GM23248 (cell line): ENCODE measurements around the gene EP400.

ENCODE experiments used
- EZH2 ChIP-seq: fragments of 200-600 bp; sonication (generic); IDR thresholded peaks from 2 replicates; pipeline ENCODE4 v1.6.1; 2018; ENCODE audit warnings: antibody characterized with exemption, mild to moderate bottlenecking; ENCODE audit not compliant: insufficient read depth, poor library complexity, severe bottlenecking
- EZH2phosphoT487 ChIP-seq: fragments of 200-600 bp; sonication (generic); IDR thresholded peaks from 2 replicates; pipeline ENCODE4 v1.6.1; 2018; ENCODE audit warnings: antibody characterized with exemption, moderate library complexity, mild to moderate bottlenecking, low read depth; ENCODE audit not compliant: insufficient read depth

DNA sequence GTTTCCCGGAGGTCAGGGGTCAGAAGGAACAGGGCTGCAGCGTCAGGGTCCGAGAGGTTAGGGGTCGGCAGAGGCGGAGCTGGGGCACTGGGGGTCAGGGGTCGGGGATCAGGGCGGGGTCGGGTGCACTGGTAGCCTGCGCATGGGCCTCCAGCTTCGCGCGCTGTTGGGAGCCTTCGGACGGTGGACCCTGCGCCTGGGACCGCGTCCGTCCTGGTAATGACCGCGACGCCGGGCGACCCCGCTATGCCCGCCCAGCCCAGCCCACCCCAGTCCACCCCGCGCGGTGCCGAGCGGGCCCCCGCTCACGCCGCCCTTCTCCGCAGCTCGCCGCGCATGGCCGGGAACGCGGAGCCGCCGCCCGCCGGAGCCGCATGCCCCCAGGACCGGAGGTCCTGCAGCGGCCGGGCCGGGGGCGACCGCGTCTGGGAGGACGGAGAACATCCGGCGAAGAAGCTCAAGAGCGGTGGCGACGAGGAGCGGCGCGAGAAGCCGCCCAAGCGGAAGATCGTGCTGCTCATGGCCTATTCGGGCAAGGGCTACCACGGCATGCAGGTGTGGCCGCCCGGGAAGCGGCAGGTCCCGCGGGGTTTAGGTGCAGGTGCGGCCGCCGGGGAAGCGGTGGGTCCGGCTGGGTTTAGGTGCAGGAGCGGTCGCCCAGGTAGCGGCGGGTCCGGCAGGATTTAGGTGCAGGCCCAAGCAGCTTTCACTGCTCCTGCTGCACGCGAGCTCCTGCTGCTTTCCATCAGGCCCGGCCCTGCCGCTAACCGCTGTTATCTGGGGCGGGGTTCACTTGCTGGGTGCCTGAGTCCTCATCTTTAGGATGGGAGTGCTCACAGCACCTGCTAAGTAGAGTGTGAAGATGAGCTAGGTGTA lies 19.9 kb upstream of the EP400 start:
- no peak for TF ChIP-seq EZH2
- no peak for TF ChIP-seq EZH2phosphoT487
